SH-SY5Y (cell line): ENCODE results near the gene COMMD1.

ENCODE experiments used
- GATA2 ChIP-seq: IDR thresholded peaks from 2 replicates; pipeline ENCODE4 v1.6.1; 2011; ENCODE audit warnings: mild to moderate bottlenecking, low read depth, low read length
- GATA3 ChIP-seq: IDR thresholded peaks from 2 replicates; pipeline ENCODE4 v1.6.1; 2011; ENCODE audit warnings: low read depth, mild to moderate bottlenecking, low read length, moderate library complexity

DNA sequence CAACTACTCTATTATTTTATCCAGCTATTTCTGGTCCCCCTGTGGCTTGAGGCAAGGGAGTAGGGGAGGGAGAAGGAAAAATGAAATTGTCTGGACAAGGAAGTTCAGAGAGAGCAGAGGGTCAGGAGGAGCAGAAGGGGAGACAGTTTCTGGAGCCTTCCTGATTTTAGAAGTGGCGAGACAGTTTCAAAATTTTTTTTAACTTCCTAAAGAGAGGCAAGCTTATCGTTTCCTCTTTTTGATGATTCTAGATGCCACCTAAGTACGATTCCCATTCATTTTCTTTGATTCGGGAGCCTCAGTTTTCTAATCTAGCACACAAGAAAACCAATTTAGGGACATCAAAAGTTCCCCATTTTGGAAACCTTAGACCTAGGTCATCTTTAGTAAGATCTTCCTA lies 193.6 kb downstream of the COMMD1 start:
- TF ChIP-seq GATA2 (no peak), GATA3 (no peak)
